Measurements from ENCODE around the gene BRD4. TPM values are rescaled to one million over a fixed set of nuclear protein-coding genes. Genes with fewer than 3 reads are reported as not detected.
A peak's percentile ranks its signal among the peaks of the same experiment; 100 is the strongest.

BRD4 gene
- total RNA-seq, 1 experiment from 2014 or later: 144 TPM

GRCh38 chr19:15201374-15202023, 130.8 kb downstream of the BRD4 start:
- H3K79me1 ChIP-seq (ENCODE audit: insufficient read depth, low read depth, low read length, poor library complexity, severe bottlenecking): no peaks in the 10 kb centered on the region
- no peak overlapping the region for H3K23ac ChIP-seq (ENCODE audit: insufficient read length, low read depth, low read length)
- H2BK120ac ChIP-seq (ENCODE audit: low read depth, low read length, poor library complexity, severe bottlenecking): no peak overlapping the region
- DNase-seq: no peak
- no peak overlapping the region for H4K5ac ChIP-seq (ENCODE audit: insufficient read length, low read depth, low read length)
- H3K27ac ChIP-seq (ENCODE audit: insufficient read length, low read depth, low read length): no peak overlapping the region
- Mint-ChIP-seq H3K4me1 (peaks cover 24 to 25% of the 10 kb centered on the region in 2 experiments), H3K36me3 (ENCODE audit: insufficient read depth in 1 of 3, low read depth in 3 of 3) (peaks cover 5 to 25% (median 20%) of the 10 kb centered on the region in 3 experiments; a peak in 6 of 7 replicates), H3K9me3 (no peaks in the 10 kb centered on the region; a peak in 1 of 5 replicates), H3K27ac (peak overlapping the region in 1 of 3 experiments; percentile 77; a peak in 1 of 7 replicates), H3K27me3 (ENCODE audit: low read depth) (peaks cover 5% of the 10 kb centered on the region), H3K4me3 (peak overlapping the region; percentile 83 to 86)
- no peak overlapping the region for H3K56ac ChIP-seq (ENCODE audit: insufficient read length, low read depth, low read length)
- no peak overlapping the region for H4K91ac ChIP-seq (ENCODE audit: insufficient read length, low read depth, low read length)
- H3K4me1 ChIP-seq (ENCODE audit: insufficient read depth, low read length): peaks cover 3% of the 10 kb centered on the region; the same call in 1 of the 2 replicates
- H3K9ac ChIP-seq (ENCODE audit: extremely low read depth, insufficient read length, low read length): no peak overlapping the region
- no peaks in the 10 kb centered on the region for H3K27me3 ChIP-seq (ENCODE audit: insufficient read depth, low read length)
- peak overlapping the region; percentile 41 for H3K4me2 ChIP-seq (ENCODE audit: insufficient read depth, insufficient read length, low read length)
- H2AFZ ChIP-seq (ENCODE audit: low read length): peak overlapping the region; percentile 58
- no peak overlapping the region for H2BK15ac ChIP-seq (ENCODE audit: low read depth, low read length)
- H3K18ac ChIP-seq (ENCODE audit: insufficient read length, low read depth, low read length): no peak overlapping the region
- H3K23me2 ChIP-seq (ENCODE audit: insufficient read length, low read depth, low read length, poor library complexity, severe bottlenecking): peaks cover 4% of the 10 kb centered on the region
- H3K79me2 ChIP-seq (ENCODE audit: insufficient read depth, low read length): peaks cover 8% of the 10 kb centered on the region; the same call in 1 of the 2 replicates
- no peak overlapping the region for H3K4ac ChIP-seq (ENCODE audit: low read depth, low read length)
- H2AK5ac ChIP-seq (ENCODE audit: insufficient read length, low read length): no peak overlapping the region
- H4K8ac ChIP-seq (replicated peaks; ENCODE audit: insufficient read length, low read depth, low read length): no peak overlapping the region
- H3K14ac ChIP-seq (ENCODE audit: insufficient read depth, low read length): no peak overlapping the region
- TF ChIP-seq, protein P1, sequence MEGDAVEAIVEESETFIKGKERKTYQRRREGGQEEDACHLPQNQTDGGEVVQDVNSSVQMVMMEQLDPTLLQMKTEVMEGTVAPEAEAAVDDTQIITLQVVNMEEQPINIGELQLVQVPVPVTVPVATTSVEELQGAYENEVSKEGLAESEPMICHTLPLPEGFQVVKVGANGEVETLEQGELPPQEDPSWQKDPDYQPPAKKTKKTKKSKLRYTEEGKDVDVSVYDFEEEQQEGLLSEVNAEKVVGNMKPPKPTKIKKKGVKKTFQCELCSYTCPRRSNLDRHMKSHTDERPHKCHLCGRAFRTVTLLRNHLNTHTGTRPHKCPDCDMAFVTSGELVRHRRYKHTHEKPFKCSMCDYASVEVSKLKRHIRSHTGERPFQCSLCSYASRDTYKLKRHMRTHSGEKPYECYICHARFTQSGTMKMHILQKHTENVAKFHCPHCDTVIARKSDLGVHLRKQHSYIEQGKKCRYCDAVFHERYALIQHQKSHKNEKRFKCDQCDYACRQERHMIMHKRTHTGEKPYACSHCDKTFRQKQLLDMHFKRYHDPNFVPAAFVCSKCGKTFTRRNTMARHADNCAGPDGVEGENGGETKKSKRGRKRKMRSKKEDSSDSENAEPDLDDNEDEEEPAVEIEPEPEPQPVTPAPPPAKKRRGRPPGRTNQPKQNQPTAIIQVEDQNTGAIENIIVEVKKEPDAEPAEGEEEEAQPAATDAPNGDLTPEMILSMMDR (conservative IDR thresholded peaks at IDR 0.05): no peak
- H3K9me3 ChIP-seq (ENCODE audit: control insufficient read depth, low read depth, low read length): no peaks in the 10 kb centered on the region
- H4K20me1 ChIP-seq (ENCODE audit: control insufficient read depth, insufficient read depth, insufficient read length): no peaks in the 10 kb centered on the region
- no peak overlapping the region for H2BK20ac ChIP-seq (ENCODE audit: low read depth, low read length, poor library complexity, severe bottlenecking)
- no peak overlapping the region for H2BK12ac ChIP-seq (ENCODE audit: insufficient read length, low read depth, low read length)
- H3T11ph ChIP-seq (ENCODE audit: low read length): no peak overlapping the region
- no peak overlapping the region for H2BK5ac ChIP-seq (ENCODE audit: insufficient read length, low read length)
- no CpG with 5 or more reads among the region's 18 CpGs for WGBS (ENCODE audit: extremely low coverage, insufficient read length, low lambda C conversion rate)
